SH-SY5Y (cell line): Measurements from ENCODE around the gene IL18.

Experiments
- GATA2 ChIP-seq: IDR thresholded peaks from 2 replicates; pipeline ENCODE4 v1.6.1; 2011; ENCODE audit warnings: mild to moderate bottlenecking, low read depth, low read length
- GATA3 ChIP-seq: IDR thresholded peaks from 2 replicates; pipeline ENCODE4 v1.6.1; 2011; ENCODE audit warnings: low read depth, mild to moderate bottlenecking, low read length, moderate library complexity

DNA sequence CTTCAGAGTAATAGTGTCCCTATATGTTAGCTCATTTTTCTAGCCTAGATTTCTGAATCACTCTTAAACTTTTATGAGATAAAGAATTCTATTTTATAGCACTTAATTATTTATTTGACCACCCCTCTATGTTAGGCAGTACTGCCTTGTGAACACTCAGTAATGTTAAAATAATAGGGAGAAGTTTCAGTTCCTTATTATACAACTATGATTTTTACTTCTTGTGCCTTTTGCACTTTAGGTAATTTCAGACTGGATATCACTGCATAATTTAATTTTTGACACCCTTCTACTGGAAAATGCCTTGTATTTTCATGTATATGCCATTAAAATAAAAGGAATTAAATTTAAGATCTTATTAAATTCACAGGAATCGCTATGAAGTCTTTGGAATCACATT, 14.5 kb upstream of the IL18 start:
- no peak for TF ChIP-seq GATA2
- TF ChIP-seq GATA3 = no peak
